ENCODE measurements around the gene OSBPL7. TPM values are rescaled to one million over a fixed set of nuclear protein-coding genes. Genes with fewer than 3 reads are reported as not detected.

The OSBPL7 gene
- total RNA-seq, 1 experiment from 2014 or later = 20.5 TPM

DNA sequence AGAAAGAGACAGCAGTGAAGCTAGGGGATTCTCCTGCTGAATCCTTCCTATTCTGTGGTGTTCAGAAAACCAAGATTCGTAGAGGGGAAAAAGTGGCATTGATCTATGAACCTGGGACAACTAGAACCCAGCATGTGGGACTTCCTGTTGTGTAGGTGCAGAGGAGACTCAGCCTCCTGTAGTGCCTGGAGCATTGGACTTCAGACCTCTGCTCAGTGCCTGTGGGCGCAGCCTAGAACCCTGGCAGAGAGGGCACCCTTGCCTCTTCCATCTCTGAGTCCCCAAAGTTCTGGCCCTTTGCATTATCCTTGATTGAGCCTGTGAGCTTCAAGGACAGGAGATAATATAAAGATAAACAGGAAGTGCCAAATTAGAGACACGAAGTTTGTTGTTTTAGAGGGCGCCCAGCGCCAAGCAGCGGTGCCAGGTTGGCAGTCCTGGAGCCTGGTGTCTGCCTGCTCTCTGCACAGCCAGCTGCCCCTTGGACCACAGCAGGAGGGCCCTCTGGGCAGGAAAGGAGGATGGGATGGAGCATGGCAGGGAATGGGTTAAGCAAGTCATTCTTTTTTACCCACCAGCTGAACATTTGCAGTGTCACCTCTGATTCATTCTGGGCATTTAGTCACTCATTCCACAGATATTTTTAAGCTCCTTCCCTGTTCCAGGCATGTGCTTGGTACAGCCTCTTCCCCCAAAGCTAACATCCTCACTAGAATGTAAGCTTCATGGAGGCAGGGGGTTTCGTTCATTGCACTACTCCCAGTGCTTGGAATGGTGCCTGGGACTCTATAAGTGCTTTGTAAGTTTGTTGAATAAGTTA lies 41.2 kb upstream of the OSBPL7 start:
- Histone ChIP-seq H3K36me3 (ENCODE audit: control insufficient read depth in 1 of 2, insufficient read depth in 2 of 2, low read length in 2 of 2) (no peaks in the 10 kb centered on the region), H2AFZ (ENCODE audit: low read depth, low read length, poor library complexity, severe bottlenecking) (peak overlapping the region; percentile 24), H3K4me3 (replicated peaks in 1 of 2; ENCODE audit: low read depth in 1 of 2, low read length in 2 of 2) (peak overlapping the region in 1 of 2 experiments; percentile 23; a peak in 2 of 4 replicates), H3K4me1 (ENCODE audit: control insufficient read depth in 1 of 2, insufficient read depth in 2 of 2, low read length in 2 of 2) (peaks cover 11 to 18% of the 10 kb centered on the region in 2 experiments), H3K27ac (ENCODE audit: low read depth, low read length) (peak overlapping the region; percentile 32; the same call in 1 of the 2 replicates), H3K9me3 (ENCODE audit: control insufficient read depth in 1 of 2, insufficient read depth in 1 of 2, low read depth in 1 of 2, low read length in 2 of 2) (no peaks in the 10 kb centered on the region), H4K20me1 (ENCODE audit: insufficient read depth) (no peaks in the 10 kb centered on the region), H3K27me3 (ENCODE audit: insufficient read depth, low read length) (no peaks in the 10 kb centered on the region), H3K9me2 (ENCODE audit: insufficient read depth) (no peaks in the 10 kb centered on the region), H3K4me2 (ENCODE audit: low read length) (peak overlapping the region; percentile 65), H3K9ac (ENCODE audit: low read length) (peak overlapping the region; percentile 41), H3K79me2 (ENCODE audit: insufficient read depth, low read length) (no peaks in the 10 kb centered on the region)
- RAD21 ChIA-PET (ENCODE audit: low non-redundant PET in 1 of 2, low total read pairs in 2 of 2, uncharacterized antibody in 2 of 2, unreplicated experiment in 2 of 2) = no interaction called here
- CTCF ChIA-PET = interaction anchor here (1.1 to 2.4 kb wide), 3 partner anchors 19 to 27 kb away, joined by 4 to 15 read pairs (median 5); partner anchors contain the start of gene SCRN2
- DNase-seq (ENCODE audit: low read depth, low spot score) (peak; percentile 66), ATAC-seq (peak; percentile 80)
- intact Hi-C loops (cut with micrococcal nuclease) = no loop called here
- BruUV-seq (replicated peaks) = no TSS peak
- TF ChIP-seq, protein P1, sequence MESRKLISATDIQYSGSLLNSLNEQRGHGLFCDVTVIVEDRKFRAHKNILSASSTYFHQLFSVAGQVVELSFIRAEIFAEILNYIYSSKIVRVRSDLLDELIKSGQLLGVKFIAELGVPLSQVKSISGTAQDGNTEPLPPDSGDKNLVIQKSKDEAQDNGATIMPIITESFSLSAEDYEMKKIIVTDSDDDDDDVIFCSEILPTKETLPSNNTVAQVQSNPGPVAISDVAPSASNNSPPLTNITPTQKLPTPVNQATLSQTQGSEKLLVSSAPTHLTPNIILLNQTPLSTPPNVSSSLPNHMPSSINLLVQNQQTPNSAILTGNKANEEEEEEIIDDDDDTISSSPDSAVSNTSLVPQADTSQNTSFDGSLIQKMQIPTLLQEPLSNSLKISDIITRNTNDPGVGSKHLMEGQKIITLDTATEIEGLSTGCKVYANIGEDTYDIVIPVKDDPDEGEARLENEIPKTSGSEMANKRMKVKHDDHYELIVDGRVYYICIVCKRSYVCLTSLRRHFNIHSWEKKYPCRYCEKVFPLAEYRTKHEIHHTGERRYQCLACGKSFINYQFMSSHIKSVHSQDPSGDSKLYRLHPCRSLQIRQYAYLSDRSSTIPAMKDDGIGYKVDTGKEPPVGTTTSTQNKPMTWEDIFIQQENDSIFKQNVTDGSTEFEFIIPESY (IDR thresholded peaks at IDR 0.05; ENCODE audit: extremely low read depth, insufficient replicate concordance, low read length) = no peak
- peak; percentile 93 for TF ChIP-seq FOSL1 (IDR thresholded peaks at IDR 0.05; ENCODE audit: low read depth)
- TF ChIP-seq, protein P2, sequence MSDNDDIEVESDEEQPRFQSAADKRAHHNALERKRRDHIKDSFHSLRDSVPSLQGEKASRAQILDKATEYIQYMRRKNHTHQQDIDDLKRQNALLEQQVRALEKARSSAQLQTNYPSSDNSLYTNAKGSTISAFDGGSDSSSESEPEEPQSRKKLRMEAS (IDR thresholded peaks at IDR 0.05) = peak; percentile 90
- TF ChIP-seq POLR2A (IDR thresholded peaks at IDR 0.05; ENCODE audit: borderline replicate concordance, extremely low read depth, insufficient read depth, insufficient read length) = no peak
- TF ChIP-seq, protein P3, sequence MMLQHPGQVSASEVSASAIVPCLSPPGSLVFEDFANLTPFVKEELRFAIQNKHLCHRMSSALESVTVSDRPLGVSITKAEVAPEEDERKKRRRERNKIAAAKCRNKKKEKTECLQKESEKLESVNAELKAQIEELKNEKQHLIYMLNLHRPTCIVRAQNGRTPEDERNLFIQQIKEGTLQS (IDR thresholded peaks at IDR 0.05) = no peak
- TF ChIP-seq CBX3 (IDR thresholded peaks at IDR 0.05; ENCODE audit: low read depth) = peak; percentile 91
- no peak for TF ChIP-seq EGR1 (IDR thresholded peaks at IDR 0.05; ENCODE audit: low read depth)
- TF ChIP-seq POLR2AphosphoS5 (IDR thresholded peaks at IDR 0.05; ENCODE audit: low read depth, low read length) = peak; percentile 63; the same call in 1 of the 2 replicates
- peak; percentile 94 for TF ChIP-seq JUND (IDR thresholded peaks at IDR 0.05)
- peak; percentile 52 for TF ChIP-seq YY1 (IDR thresholded peaks at IDR 0.05; ENCODE audit: extremely low read depth, insufficient replicate concordance, low read depth, low read length)
- TF ChIP-seq SIN3A (IDR thresholded peaks at IDR 0.05; ENCODE audit: low read depth) = peak; percentile 79
- peak; percentile 91 for TF ChIP-seq SP1 (IDR thresholded peaks at IDR 0.05; ENCODE audit: low read depth)
- TF ChIP-seq EZH2phosphoT487 (IDR thresholded peaks at IDR 0.05; ENCODE audit: borderline replicate concordance) = no peak
- TF ChIP-seq ZNF274 (IDR thresholded peaks at IDR 0.05; ENCODE audit: low read depth, low read length) = no peak
- POLR2A ChIA-PET = interaction anchor here (0.7 to 1.4 kb wide), 4 partner anchors 9 to 98 kb away, joined by 3 to 8 read pairs (median 4); partner anchors contain the start of genes SP2 and SP6

Measured in HCT116 (cell line).